GM12892 (cell line): ENCODE data around the gene WDR38.
"Not testable (repeated sequence)": the region's sequence is repeated elsewhere in the genome, so short reads cannot be mapped to it uniquely, and the experiment has no call there.

ENCODE experiments used
- POLR2A ChIP-seq: IDR thresholded peaks from 2 replicates; pipeline ENCODE4 v1.6.1; 2011; ENCODE audit warnings: low read depth, low read length, control low read depth
- POLR2AphosphoS5 ChIP-seq: IDR thresholded peaks from 2 replicates; pipeline ENCODE4 v1.6.1; 2011; ENCODE audit warnings: low read depth, low read length, control low read depth
- TAF1 ChIP-seq: IDR thresholded peaks from 2 replicates; pipeline ENCODE4 v1.6.1; 2011; ENCODE audit warnings: low read depth, mild to moderate bottlenecking, control low read depth, low read length, borderline replicate concordance

DNA sequence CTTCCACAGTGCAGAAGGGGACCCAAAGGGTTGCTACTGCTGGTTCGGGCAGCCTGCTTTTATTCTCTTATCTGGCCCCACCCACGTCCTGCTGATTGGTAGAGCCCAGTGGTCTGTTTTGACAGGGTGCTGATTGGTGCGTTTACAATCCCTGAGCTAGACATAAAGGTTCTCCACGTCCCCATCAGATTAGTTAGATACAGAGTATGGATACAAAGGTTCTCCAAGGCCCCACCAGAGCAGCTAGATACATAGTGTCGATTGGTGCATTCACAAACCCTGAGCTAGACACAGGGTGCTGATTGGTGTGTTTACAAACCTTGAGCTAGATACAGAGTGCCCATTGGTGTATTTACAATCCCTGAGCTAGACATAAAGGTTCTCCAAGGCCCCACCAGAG lies 15.1 kb upstream of the WDR38 start:
- not testable (repeated sequence) for TF ChIP-seq POLR2A, POLR2AphosphoS5, TAF1
